OCI-LY7 (cell line): ENCODE data around the gene MEGF6. TPM values are rescaled to one million over a fixed set of nuclear protein-coding genes. Genes with fewer than 3 reads are reported as not detected.

Source experiments
- BruUV-seq: library from RNA; stranded (reverse); fragments of 400-500 nt; replicated peaks from 2 replicates; lab custom pipeline; 2021; lab: Mats Ljungman, UMichigan
- CTCF ChIA-PET: fragments of 300-600 bp; sonication (Branson Sonifier 250); formaldehyde crosslinking; loops from one replicate; lab custom pipeline; 2022; ENCODE audit warnings: antibody characterized with exemption; ENCODE audit not compliant: unreplicated experiment; lab: Charles Lee
- POLR2A ChIA-PET: fragments of 300-600 bp; sonication (Branson Sonifier 250); formaldehyde crosslinking; loops from one replicate; lab custom pipeline; 2022; ENCODE audit warnings: antibody characterized with exemption; lab: Charles Lee
- DNase-seq: peaks from one replicate; pipeline ENCODE4 v3.0.0-alpha.2; 2015; ENCODE audit warnings: low spot score
- H2AFZ ChIP-seq: fragments of 200-600 bp; sonication (generic), shearing (Covaris generic); 2 replicates; pipeline ENCODE4 v1.6.1; 2014; ENCODE audit warnings: mild to moderate bottlenecking, antibody characterized with exemption, low read length, moderate library complexity
- H3K27ac ChIP-seq: fragments of 200-600 bp; sonication (generic); 2 replicates; pipeline ENCODE4 v1.5.1; 2014; ENCODE audit warnings: mixed run types, low read depth, mild to moderate bottlenecking, moderate library complexity, low read length, inconsistent platforms; ENCODE audit not compliant: poor library complexity, severe bottlenecking
- H3K36me3 ChIP-seq: fragments of 200-600 bp; sonication (generic); 2 replicates; pipeline ENCODE4 v1.6.1; 2014; ENCODE audit warnings: mild to moderate bottlenecking, antibody characterized with exemption, low read length, moderate library complexity, mixed read lengths; ENCODE audit not compliant: insufficient read depth
- H3K4me1 ChIP-seq: fragments of 200-600 bp; sonication (generic); 2 replicates; pipeline ENCODE4 v1.5.1; 2014; ENCODE audit warnings: mild to moderate bottlenecking, low read length; ENCODE audit not compliant: insufficient read depth, poor library complexity, severe bottlenecking
- H3K4me2 ChIP-seq: fragments of 200-600 bp; sonication (generic); 2 replicates; pipeline ENCODE4 v1.6.1; 2014; ENCODE audit warnings: mild to moderate bottlenecking, low read length
- H3K4me3 ChIP-seq: fragments of 200-600 bp; sonication (generic); 2 replicates; pipeline ENCODE4 v1.5.1; 2014; ENCODE audit warnings: mild to moderate bottlenecking, low read depth, low read length; ENCODE audit not compliant: poor library complexity, severe bottlenecking
- H3K79me2 ChIP-seq: fragments of 200-600 bp; sonication (generic); 2 replicates; pipeline ENCODE4 v1.6.1; 2016; ENCODE audit warnings: low read depth, mild to moderate bottlenecking, low read length, moderate library complexity, mixed read lengths; ENCODE audit not compliant: insufficient read depth
- H3K9me2 ChIP-seq: fragments of 200-600 bp; sonication (generic); 2 replicates; pipeline ENCODE4 v1.6.1; 2016; ENCODE audit warnings: mild to moderate bottlenecking, low read length, mixed read lengths; ENCODE audit not compliant: insufficient read depth
- H3K9me3 ChIP-seq: fragments of 200-600 bp; sonication (generic); 2 replicates; pipeline ENCODE4 v1.6.1; 2014; ENCODE audit warnings: mild to moderate bottlenecking, mixed run types, low read length, mixed read lengths
- H4K20me1 ChIP-seq: fragments of 200-600 bp; sonication (generic); 2 replicates; pipeline ENCODE4 v1.6.1; 2014; ENCODE audit warnings: mild to moderate bottlenecking, antibody characterized with exemption, low read length, moderate library complexity, mixed read lengths; ENCODE audit not compliant: insufficient read depth
- EZH2phosphoT487 ChIP-seq: fragments of 200-600 bp; sonication (generic); IDR thresholded peaks from 2 replicates; pipeline ENCODE4 v1.6.1; 2018; ENCODE audit warnings: low read depth, borderline replicate concordance, mild to moderate bottlenecking, mixed run types, antibody characterized with exemption, low read length, moderate library complexity, mixed read lengths
- intact Hi-C: fragments of 100-400 bp; cut with micrococcal nuclease; formaldehyde crosslinking; loops from one replicate; pipeline ENCODE4 v1.10.0; 2022; ENCODE audit not compliant: unreplicated experiment
- total RNA-seq, 2 experiments: library from RNA; depleted of rRNA in 1 of 2; stranded (reverse); fragments of >200 nt in 1 of 2; shearing (Covaris generic) in 1 of 2; gene quantifications; 2 replicates each; pipeline ENCODE4 v1.2.3, GENCODE V29; 2014 to 2022
- TF ChIP-seq, protein P1 (sequence below): fragments of 200-600 bp; sonication (generic); conservative IDR thresholded peaks from 2 replicates; pipeline ENCODE4 v1.5.1; 2014; ENCODE audit warnings: mild to moderate bottlenecking, antibody characterized with exemption, low read length, moderate library complexity, mixed read lengths

MEGF6 gene
- total RNA-seq, 2 experiments from 2014 or later = 0.15 to 0.32 TPM

DNA sequence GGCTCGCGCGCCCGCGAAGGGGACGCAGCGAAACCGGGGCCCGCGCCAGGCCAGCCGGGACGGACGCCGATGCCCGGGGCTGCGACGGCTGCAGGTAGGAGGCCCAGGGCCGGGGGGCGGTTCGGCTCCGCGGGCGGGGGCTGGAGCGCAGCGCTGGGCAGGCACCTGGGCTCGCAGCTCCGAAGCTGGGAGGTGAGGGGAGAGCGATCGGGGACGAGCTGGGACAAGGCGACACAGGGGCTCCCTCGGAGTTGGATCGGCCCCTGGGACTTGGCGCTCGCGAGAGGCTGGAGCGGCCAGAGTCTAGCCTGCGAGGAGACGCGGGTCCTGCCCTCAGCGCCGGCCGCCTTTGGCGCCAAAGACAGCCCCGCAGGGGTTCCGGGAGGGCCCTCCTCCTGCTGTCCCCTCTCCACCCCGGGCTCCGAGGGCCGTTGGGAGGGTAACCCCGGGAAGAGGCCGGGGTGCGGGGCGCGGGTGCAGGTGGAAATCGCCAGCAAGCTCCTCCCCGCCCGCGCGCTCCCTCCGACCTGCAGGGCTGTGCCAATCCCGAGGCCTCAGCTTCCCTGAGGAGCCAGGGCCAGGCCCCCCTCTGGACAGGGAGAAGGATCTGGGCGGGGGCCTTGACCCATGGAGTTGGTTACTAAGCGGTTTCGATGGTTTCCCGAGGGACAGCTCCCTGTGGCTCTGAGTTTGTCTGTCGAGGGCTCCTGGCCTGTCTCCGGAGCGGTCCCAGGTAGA lies 41.4 kb upstream of the MEGF6 start:
- Histone ChIP-seq H3K4me2 (no peak overlapping the region; the same call in 1 of the 2 replicates), H3K36me3 (no peaks in the 10 kb centered on the region), H3K27ac (no peak overlapping the region), H4K20me1 (no peaks in the 10 kb centered on the region), H3K4me1 (peaks cover 23% of the 10 kb centered on the region), H2AFZ (no peak overlapping the region), H3K79me2 (no peaks in the 10 kb centered on the region), H3K9me2 (no peaks in the 10 kb centered on the region), H3K4me3 (no peak overlapping the region), H3K9me3 (no peaks in the 10 kb centered on the region)
- POLR2A ChIA-PET = no interaction called here
- CTCF ChIA-PET = no interaction called here
- intact Hi-C loops = no loop called here
- DNase-seq = no peak
- no TSS peak for BruUV-seq
- no peak for TF ChIP-seq EZH2phosphoT487
- TF ChIP-seq, protein P1, sequence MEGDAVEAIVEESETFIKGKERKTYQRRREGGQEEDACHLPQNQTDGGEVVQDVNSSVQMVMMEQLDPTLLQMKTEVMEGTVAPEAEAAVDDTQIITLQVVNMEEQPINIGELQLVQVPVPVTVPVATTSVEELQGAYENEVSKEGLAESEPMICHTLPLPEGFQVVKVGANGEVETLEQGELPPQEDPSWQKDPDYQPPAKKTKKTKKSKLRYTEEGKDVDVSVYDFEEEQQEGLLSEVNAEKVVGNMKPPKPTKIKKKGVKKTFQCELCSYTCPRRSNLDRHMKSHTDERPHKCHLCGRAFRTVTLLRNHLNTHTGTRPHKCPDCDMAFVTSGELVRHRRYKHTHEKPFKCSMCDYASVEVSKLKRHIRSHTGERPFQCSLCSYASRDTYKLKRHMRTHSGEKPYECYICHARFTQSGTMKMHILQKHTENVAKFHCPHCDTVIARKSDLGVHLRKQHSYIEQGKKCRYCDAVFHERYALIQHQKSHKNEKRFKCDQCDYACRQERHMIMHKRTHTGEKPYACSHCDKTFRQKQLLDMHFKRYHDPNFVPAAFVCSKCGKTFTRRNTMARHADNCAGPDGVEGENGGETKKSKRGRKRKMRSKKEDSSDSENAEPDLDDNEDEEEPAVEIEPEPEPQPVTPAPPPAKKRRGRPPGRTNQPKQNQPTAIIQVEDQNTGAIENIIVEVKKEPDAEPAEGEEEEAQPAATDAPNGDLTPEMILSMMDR = no peak

- no TSS peak for BruUV-seq
- POLR2A ChIA-PET = no interaction called here
- TF ChIP-seq EZH2phosphoT487 = no peak
- TF ChIP-seq, protein P1 = no peak
- Histone ChIP-seq H3K4me1 (peaks cover 23% of the 10 kb centered on the region), H3K4me3 (no peak within 1 kb of the TSS), H3K4me2 (no peak within 1 kb of the TSS; the same call in 1 of the 2 replicates), H3K27ac (no peak within 1 kb of the TSS), H2AFZ (no peak within 1 kb of the TSS), H3K9me2 (no peaks in the 10 kb centered on the region), H3K36me3 (peaks cover 5% of the 10 kb centered on the region; the same call in 1 of the 2 replicates), H4K20me1 (no peaks in the 10 kb centered on the region), H3K79me2 (no peaks in the 10 kb centered on the region), H3K9me3 (no peaks in the 10 kb centered on the region)
- intact Hi-C loops = no loop called here
- no peak for DNase-seq
- CTCF ChIA-PET = no interaction called here
Observed at GRCh38 chr1:3651930-3652547, 40.7 kb upstream of the MEGF6 start, which contains the start of gene TP73. Gene TP73, plus strand, starts transcription at chr1:3652516. Its CDS starts 29,850 bp downstream, at chr1:3682366.
